ENCODE measurements around the gene MGAT3.

DNA sequence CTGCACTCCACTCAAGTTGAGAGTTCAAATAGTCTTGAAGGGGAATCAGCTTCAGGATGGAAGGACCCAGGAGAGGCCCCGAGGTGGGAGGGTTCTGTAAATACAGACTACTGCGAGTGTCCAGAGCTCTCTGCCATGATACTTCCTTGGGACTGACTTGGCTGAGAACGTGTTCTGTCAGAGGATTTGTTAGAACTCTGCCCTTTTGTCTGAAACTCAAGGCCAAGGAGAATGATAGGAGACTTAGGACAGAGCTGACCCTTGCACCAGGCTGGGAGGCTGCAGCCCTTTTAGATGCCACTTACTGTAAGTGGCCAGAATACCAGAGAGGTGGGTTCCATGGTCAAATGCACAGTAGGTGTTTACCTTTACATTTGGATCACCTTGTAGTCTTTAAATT, 60.7 kb downstream of the MGAT3 start:
- TF ChIP-seq, protein P1, sequence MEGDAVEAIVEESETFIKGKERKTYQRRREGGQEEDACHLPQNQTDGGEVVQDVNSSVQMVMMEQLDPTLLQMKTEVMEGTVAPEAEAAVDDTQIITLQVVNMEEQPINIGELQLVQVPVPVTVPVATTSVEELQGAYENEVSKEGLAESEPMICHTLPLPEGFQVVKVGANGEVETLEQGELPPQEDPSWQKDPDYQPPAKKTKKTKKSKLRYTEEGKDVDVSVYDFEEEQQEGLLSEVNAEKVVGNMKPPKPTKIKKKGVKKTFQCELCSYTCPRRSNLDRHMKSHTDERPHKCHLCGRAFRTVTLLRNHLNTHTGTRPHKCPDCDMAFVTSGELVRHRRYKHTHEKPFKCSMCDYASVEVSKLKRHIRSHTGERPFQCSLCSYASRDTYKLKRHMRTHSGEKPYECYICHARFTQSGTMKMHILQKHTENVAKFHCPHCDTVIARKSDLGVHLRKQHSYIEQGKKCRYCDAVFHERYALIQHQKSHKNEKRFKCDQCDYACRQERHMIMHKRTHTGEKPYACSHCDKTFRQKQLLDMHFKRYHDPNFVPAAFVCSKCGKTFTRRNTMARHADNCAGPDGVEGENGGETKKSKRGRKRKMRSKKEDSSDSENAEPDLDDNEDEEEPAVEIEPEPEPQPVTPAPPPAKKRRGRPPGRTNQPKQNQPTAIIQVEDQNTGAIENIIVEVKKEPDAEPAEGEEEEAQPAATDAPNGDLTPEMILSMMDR (conservative IDR thresholded peaks at IDR 0.05; ENCODE audit: low read length) = no peak
- no peak for TF ChIP-seq EZH2phosphoT487 (IDR thresholded peaks at IDR 0.05; ENCODE audit: borderline replicate concordance)
